ENCODE measurements around the gene ADAM10. TPM values are rescaled to one million over a fixed set of nuclear protein-coding genes. Genes with fewer than 3 reads are reported as not detected.

ADAM10 gene
- total and polyA plus RNA-seq, 2 experiments from 2014 or later, result 110 to 163 TPM

DNA sequence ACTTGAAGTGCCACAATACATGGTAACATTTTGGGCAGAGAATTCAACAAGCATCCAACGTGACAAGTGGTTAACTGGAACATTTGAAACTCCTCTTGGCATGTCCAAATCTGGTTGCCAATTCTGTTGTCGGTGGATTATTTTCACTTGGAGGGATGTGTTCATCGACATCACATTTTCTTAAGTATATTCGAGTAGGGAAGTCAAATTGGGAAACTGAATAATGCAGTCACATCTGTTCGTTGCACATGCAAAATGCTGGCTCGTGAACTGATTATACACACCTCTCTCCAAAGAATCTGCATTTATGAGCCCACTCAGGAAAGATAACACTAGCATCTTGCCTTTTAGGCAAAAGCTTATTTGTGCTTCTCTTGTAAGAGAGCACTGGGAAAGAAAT lies 178.0 kb downstream of the ADAM10 start:
- no peak overlapping the region for H3K4me3 ChIP-seq
- H3K27ac ChIP-seq, result no peak overlapping the region
- TF ChIP-seq, protein P1, sequence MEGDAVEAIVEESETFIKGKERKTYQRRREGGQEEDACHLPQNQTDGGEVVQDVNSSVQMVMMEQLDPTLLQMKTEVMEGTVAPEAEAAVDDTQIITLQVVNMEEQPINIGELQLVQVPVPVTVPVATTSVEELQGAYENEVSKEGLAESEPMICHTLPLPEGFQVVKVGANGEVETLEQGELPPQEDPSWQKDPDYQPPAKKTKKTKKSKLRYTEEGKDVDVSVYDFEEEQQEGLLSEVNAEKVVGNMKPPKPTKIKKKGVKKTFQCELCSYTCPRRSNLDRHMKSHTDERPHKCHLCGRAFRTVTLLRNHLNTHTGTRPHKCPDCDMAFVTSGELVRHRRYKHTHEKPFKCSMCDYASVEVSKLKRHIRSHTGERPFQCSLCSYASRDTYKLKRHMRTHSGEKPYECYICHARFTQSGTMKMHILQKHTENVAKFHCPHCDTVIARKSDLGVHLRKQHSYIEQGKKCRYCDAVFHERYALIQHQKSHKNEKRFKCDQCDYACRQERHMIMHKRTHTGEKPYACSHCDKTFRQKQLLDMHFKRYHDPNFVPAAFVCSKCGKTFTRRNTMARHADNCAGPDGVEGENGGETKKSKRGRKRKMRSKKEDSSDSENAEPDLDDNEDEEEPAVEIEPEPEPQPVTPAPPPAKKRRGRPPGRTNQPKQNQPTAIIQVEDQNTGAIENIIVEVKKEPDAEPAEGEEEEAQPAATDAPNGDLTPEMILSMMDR (IDR thresholded peaks at IDR 0.05; ENCODE audit: low read depth, low read length), result no peak
- no peaks in the 10 kb centered on the region for H3K27me3 ChIP-seq
- H3K9me3 ChIP-seq (ENCODE audit: low read depth), result no peaks in the 10 kb centered on the region
- DNase-seq (ENCODE audit: low read depth in 1 of 2, low spot score in 1 of 2), result no peak
- no peaks in the 10 kb centered on the region for H3K4me1 ChIP-seq (ENCODE audit: low read depth)
- no peaks in the 10 kb centered on the region for H3K36me3 ChIP-seq

DNA sequence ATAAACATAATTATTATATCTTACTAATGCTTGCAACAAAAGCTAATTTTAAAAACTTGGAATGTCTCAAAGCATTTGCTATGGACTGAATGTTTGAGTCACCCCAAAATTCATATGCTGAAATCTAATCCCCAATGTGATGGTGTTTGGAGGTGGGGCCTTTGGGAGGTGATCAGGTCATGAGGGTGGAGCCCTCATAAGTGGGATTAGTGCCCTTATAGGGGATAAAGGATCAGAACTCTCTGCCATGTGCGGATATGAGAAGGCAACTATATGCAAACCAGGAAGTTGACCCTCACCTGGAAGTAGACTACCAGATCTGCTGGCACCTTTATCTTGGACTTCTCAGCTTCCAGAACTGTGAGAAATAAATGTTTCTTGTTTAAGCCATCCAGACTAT lies 180.1 kb downstream of the ADAM10 start:
- no peak for DNase-seq (ENCODE audit: low read depth in 1 of 2, low spot score in 1 of 2)
- no peak overlapping the region for H3K4me3 ChIP-seq
- H3K4me1 ChIP-seq (ENCODE audit: low read depth), result no peaks in the 10 kb centered on the region
- no peaks in the 10 kb centered on the region for H3K9me3 ChIP-seq (ENCODE audit: low read depth)
- H3K27me3 ChIP-seq, result no peaks in the 10 kb centered on the region
- no peaks in the 10 kb centered on the region for H3K36me3 ChIP-seq
- H3K27ac ChIP-seq, result no peak overlapping the region
- TF ChIP-seq, protein P1 (IDR thresholded peaks at IDR 0.05; ENCODE audit: low read depth, low read length), result no peak

DNA sequence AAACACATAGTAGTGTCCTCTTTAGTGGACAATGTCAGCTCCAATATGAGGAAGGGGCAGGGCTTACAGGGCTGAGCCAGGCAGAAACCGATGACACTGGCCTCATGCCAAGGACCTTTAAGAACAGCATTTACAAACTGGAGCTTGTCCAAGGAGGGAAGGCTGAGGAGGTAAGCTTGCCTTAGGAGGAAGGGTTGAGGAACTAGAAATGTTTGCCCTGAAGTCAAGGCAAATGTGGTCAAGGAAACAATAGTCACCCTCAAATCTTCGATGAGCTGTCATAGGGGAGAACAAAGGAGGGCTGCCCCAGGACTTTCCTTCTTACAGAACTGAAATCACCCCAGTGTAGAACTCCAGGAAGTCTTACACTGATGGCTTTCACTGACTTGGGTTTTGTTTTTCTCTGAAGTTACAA lies 181.3 kb downstream of the ADAM10 start:
- H3K36me3 ChIP-seq, result no peaks in the 10 kb centered on the region
- TF ChIP-seq, protein P1 (IDR thresholded peaks at IDR 0.05; ENCODE audit: low read depth, low read length), result no peak
- H3K4me3 ChIP-seq, result no peak overlapping the region
- H3K9me3 ChIP-seq (ENCODE audit: low read depth), result no peaks in the 10 kb centered on the region
- no peaks in the 10 kb centered on the region for H3K27me3 ChIP-seq
- H3K27ac ChIP-seq, result no peak overlapping the region
- no peak for DNase-seq (ENCODE audit: low read depth in 1 of 2, low spot score in 1 of 2)
- H3K4me1 ChIP-seq (ENCODE audit: low read depth), result no peaks in the 10 kb centered on the region

DNA sequence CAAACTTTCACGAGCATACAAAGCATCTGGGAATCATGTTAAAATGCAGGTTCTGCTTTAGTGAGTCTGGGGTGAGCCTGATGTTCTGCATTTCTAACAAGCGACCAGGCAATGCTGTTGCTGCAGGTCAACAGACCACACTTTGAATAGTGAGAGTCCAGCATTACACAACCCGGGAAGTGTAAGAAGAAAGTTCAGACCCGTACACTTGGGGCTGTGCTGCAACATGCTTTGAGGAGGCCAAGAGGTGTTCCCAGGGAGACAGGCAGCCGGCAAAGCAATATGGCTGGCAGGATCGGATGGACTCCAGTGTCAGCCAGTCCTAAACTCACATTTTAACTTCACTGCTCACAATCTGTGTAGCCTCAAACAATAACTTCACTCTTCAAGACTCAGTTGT lies 183.5 kb downstream of the ADAM10 start:
- Histone ChIP-seq H3K4me1 (ENCODE audit: low read depth) (no peaks in the 10 kb centered on the region), H3K27ac (no peak overlapping the region), H3K4me3 (no peak overlapping the region), H3K36me3 (no peaks in the 10 kb centered on the region), H3K27me3 (no peaks in the 10 kb centered on the region), H3K9me3 (ENCODE audit: low read depth) (no peaks in the 10 kb centered on the region)
- no peak for DNase-seq (ENCODE audit: low read depth in 1 of 2, low spot score in 1 of 2)
- TF ChIP-seq, protein P1 (IDR thresholded peaks at IDR 0.05; ENCODE audit: low read depth, low read length), result no peak

DNA sequence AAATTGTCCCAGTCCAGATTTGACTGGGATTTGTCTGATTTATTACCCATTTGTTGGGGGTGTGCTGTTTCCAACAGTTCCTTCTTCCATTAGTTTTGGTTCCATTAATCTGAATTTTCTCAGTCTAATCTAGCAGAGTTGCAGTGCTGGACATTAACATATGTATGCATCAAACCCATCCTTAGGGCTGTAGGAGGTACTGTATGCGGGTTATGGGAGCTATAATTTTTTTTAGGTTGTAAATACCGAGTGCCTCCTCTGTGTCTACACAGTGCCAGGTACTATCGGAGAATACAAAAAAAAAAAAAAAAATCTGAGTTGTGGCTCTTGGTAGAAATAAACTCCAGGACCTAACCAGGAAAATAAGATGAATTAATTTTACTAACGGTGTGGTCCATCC lies 183.9 kb downstream of the ADAM10 start:
- Histone ChIP-seq H3K9me3 (ENCODE audit: low read depth) (no peaks in the 10 kb centered on the region), H3K27ac (no peak overlapping the region), H3K4me1 (ENCODE audit: low read depth) (no peaks in the 10 kb centered on the region), H3K4me3 (no peak overlapping the region), H3K36me3 (no peaks in the 10 kb centered on the region), H3K27me3 (no peaks in the 10 kb centered on the region)
- no peak for DNase-seq (ENCODE audit: low read depth in 1 of 2, low spot score in 1 of 2)
- TF ChIP-seq, protein P1 (IDR thresholded peaks at IDR 0.05; ENCODE audit: low read depth, low read length), result no peak

DNA sequence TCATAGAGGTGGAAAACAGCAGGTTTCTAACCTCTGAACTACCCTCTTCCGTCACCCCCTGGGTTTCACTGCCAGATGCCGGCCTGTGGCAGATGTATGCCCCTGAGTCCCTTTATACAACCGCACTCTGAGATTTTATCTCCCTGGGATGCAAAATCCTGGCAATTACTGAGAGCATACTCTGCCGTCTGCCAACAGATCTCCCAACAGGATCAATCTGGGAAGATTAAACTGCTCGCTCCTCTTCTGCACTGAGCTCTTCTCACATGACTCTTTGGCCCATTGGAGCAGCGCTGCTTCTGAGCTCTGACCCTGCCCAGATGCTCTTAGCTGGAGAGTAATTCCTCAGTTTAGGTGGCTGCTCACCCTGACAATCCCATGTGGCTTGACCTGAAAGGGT lies 184.5 kb downstream of the ADAM10 start:
- TF ChIP-seq, protein P1 (IDR thresholded peaks at IDR 0.05; ENCODE audit: low read depth, low read length), result no peak
- DNase-seq (ENCODE audit: low read depth in 1 of 2, low spot score in 1 of 2), result no peak
- H3K4me1 ChIP-seq (ENCODE audit: low read depth), result no peaks in the 10 kb centered on the region
- no peak overlapping the region for H3K4me3 ChIP-seq
- no peaks in the 10 kb centered on the region for H3K36me3 ChIP-seq
- H3K9me3 ChIP-seq (ENCODE audit: low read depth), result no peaks in the 10 kb centered on the region
- no peak overlapping the region for H3K27ac ChIP-seq
- H3K27me3 ChIP-seq, result no peaks in the 10 kb centered on the region

All from cardiac muscle cell (in vitro differentiated cells and primary cell).